ENCODE results near the gene SLC6A17.
A peak's percentile ranks its signal among the peaks of the same experiment; 100 is the strongest.

GRCh38 chr1:110164725-110165350 lies 14.5 kb downstream of the SLC6A17 start:
- TF ChIP-seq TAF1 (IDR thresholded peaks at IDR 0.05; ENCODE audit: low read depth) (no peak), CREB1 (IDR thresholded peaks at IDR 0.05; ENCODE audit: low read depth) (no peak), EP300 (IDR thresholded peaks at IDR 0.05; ENCODE audit: borderline replicate concordance) (no peak), RAD21 (IDR thresholded peaks at IDR 0.05; ENCODE audit: low read depth) (no peak), YY1 (IDR thresholded peaks at IDR 0.05; ENCODE audit: low read depth) (no peak), MAX (IDR thresholded peaks at IDR 0.05) (no peak), USF1 (IDR thresholded peaks at IDR 0.05) (no peak), NFIC (IDR thresholded peaks at IDR 0.05) (no peak), TEAD4 (IDR thresholded peaks at IDR 0.05) (no peak), CEBPB (IDR thresholded peaks at IDR 0.05) (0 out of 2 replicates have a peak, but pooled peaks have one; percentile 27), REST (IDR thresholded peaks at IDR 0.05; ENCODE audit: low read depth) (no peak)

Data from Ishikawa (cell line).